Sigmoid colon (tissue), 3 donors: ENCODE measurements around the gene NTF4.

ENCODE experiments used
- POLR2A ChIP-seq, 2 donors: fragments of 450-650 bp; IDR thresholded peaks; one replicate each; pipeline ENCODE4 v1.6.1; 2016; ENCODE audit warnings: antibody characterized with exemption in 2 of 2, mild to moderate bottlenecking in 2 of 2, moderate library complexity in 2 of 2
- TF ChIP-seq, protein P1 (sequence below), 4 experiments: fragments of 450-650 bp in 3 of 4; fragments of 200-600 bp in 1 of 4; IDR thresholded peaks; one replicate each; pipeline ENCODE4 v1.5.1; 2016 to 2019; ENCODE audit warnings: antibody characterized with exemption in 4 of 4, mild to moderate bottlenecking in 3 of 4, moderate library complexity in 2 of 4

DNA sequence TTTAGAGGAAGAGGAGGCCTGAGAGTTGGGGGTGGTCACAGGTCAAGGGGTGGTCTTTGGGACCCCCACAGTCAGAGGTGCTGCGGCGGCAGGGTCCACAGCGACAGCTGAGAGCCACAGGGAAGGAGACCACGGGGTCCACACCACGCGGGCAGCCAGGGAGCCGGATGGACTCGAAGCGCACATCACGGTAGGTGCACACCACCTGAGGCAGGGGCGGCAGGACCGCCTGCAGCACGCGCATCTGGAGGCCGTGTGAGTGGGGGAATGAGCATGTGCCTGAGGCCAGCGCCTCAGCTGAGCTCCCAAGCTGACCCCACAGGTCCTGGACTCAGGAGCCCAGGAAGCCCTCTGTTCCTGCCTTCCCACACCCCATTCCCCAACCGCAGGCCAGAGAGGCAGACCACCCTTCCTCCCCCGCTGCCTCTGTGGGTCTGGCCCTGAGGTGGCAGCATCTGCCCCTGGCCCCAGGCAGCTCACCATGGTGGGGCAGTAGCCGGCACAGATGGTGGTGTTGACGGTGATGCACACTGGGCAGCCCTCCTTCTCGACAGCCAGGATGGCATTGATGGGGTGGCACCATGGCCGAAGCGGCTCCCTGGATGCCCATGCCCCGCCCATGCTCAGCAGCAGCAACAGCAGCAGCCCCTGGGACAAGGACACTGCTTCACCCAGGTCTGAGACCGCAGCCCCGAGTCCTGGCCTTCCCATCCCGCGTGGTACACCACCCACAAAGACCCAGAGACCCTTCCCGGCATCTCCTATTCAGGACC lies 48.4 kb downstream of the NTF4 start:
- TF ChIP-seq, protein P1, sequence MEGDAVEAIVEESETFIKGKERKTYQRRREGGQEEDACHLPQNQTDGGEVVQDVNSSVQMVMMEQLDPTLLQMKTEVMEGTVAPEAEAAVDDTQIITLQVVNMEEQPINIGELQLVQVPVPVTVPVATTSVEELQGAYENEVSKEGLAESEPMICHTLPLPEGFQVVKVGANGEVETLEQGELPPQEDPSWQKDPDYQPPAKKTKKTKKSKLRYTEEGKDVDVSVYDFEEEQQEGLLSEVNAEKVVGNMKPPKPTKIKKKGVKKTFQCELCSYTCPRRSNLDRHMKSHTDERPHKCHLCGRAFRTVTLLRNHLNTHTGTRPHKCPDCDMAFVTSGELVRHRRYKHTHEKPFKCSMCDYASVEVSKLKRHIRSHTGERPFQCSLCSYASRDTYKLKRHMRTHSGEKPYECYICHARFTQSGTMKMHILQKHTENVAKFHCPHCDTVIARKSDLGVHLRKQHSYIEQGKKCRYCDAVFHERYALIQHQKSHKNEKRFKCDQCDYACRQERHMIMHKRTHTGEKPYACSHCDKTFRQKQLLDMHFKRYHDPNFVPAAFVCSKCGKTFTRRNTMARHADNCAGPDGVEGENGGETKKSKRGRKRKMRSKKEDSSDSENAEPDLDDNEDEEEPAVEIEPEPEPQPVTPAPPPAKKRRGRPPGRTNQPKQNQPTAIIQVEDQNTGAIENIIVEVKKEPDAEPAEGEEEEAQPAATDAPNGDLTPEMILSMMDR (IDR thresholded peaks at IDR 0.05): no peak
- TF ChIP-seq POLR2A (IDR thresholded peaks at IDR 0.05): no peak
